C4-2B (cell line): ENCODE data around the gene SH3RF2.

Experiments
- CTCF ChIP-seq: fragments of 450-650 bp; conservative IDR thresholded peaks from 2 replicates; pipeline ENCODE4 v1.5.1; 2017; ENCODE audit warnings: mild to moderate bottlenecking
- ZFX ChIP-seq: fragments of 450-650 bp; IDR thresholded peaks from 2 replicates; pipeline ENCODE4 v1.6.1; 2017

GRCh38 chr5:145903113-145903512, 33.3 kb upstream of the SH3RF2 start:
- TF ChIP-seq CTCF: peak; percentile 32
- no peak for TF ChIP-seq ZFX
